ENCODE data around the gene SHANK1.
"Not testable (repeated sequence)": the region's sequence is repeated elsewhere in the genome, so short reads cannot be mapped to it uniquely, and the experiment has no call there.

DNA sequence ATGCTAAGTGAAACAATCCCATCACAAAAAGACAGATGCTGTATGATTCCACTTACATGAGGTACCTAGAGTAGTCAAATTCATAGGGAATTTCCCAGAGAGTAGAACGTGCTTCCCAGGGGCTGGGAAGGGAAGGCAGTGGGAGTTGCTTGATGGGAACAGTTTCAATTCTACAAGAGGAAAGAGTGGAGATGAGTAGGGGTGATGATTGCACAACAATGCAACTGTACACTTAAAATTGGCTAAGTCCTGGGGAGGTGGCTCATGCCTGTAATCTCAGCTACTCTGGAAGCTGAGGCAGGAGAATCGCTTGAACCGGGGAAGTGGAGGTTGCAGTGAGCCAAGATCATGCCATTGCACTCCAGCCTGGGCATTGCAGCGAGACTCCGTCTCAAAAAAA is 101.2 kb downstream of the SHANK1 start:
- TF ChIP-seq POLR2AphosphoS5, CTCF, EP300 (IDR thresholded peaks at IDR 0.05): not testable (repeated sequence)

Data from suprapubic skin (tissue), 4 donors.